AG09309 (cell line): ENCODE measurements around the gene L1CAM.

Experiments used
- DNase-seq: peaks from one replicate; pipeline ENCODE4 v3.0.0-alpha.2; 2010; ENCODE audit warnings: low read depth
- H3K4me3 ChIP-seq: 2 replicates; pipeline ENCODE4 v1.5.1; 2011; ENCODE audit warnings: mild to moderate bottlenecking, low read depth, low read length, moderate library complexity; ENCODE audit not compliant: control insufficient read depth
- TF ChIP-seq, protein P1 (sequence below): IDR thresholded peaks from 2 replicates; pipeline ENCODE4 v1.5.1; 2011; ENCODE audit warnings: mild to moderate bottlenecking, low read depth, low read length, inconsistent platforms; ENCODE audit not compliant: insufficient read depth, control insufficient read depth; ENCODE audit errors: missing control alignments

The L1CAM gene

DNA sequence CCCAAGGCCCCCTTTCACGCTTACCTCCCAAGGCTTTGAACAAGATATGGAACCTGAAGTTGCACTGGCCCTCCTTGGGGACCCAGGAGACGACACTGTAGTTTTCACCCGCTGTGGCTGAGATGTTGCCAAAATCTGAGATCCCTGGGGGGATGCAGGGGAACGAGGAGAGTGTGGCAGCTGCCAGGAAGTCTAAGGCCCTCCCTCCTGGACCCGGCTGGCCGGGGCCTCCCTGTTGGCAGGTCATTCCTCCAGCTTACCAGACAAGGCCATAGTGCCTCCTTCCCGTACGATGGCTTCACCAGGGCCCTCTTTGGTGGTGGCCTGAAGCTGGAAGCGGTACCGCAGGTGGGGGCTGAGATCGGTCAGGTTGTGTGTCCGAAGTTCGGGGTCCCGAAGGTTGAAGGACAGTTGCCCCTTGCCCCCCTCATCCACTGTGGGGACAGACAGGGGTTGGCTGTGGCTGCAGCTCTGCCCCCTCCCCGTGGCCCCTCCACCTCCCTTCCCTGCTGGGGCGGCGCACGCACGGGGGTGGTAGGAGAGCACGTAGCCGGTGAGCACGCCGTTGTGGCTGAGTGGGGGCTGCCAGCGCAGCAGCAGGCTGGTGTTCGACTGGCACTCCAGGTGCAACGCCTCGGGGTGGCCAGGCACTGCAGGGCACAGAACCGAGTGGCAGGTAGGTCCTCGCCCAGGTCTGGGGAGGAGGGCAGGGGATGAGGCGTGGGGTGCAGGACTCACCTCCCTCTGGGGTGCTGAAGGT lies 21.2 kb downstream of the L1CAM start:
- TF ChIP-seq, protein P1, sequence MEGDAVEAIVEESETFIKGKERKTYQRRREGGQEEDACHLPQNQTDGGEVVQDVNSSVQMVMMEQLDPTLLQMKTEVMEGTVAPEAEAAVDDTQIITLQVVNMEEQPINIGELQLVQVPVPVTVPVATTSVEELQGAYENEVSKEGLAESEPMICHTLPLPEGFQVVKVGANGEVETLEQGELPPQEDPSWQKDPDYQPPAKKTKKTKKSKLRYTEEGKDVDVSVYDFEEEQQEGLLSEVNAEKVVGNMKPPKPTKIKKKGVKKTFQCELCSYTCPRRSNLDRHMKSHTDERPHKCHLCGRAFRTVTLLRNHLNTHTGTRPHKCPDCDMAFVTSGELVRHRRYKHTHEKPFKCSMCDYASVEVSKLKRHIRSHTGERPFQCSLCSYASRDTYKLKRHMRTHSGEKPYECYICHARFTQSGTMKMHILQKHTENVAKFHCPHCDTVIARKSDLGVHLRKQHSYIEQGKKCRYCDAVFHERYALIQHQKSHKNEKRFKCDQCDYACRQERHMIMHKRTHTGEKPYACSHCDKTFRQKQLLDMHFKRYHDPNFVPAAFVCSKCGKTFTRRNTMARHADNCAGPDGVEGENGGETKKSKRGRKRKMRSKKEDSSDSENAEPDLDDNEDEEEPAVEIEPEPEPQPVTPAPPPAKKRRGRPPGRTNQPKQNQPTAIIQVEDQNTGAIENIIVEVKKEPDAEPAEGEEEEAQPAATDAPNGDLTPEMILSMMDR: no peak
- no peak for DNase-seq
- no peak overlapping the region for H3K4me3 ChIP-seq

DNA sequence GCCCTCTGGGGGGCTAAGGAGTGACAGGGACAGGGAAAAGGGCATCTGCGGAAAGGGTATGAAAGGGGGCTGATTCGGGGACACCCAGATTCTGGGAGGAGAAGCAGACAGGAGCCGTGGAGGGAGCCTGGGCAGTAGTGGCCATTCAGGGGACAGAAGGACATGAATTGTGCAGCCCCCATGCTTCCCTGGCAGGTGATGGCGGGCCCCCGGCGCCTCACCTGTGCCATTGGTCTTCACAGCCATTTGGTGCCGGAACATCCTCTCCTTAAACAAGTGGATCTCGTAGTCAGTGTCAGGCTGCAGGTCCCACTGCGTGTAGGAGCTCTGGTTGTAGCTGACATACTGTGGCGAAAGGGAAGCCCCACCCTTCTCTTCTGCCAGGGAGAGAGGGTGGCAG lies 21.9 kb downstream of the L1CAM start:
- TF ChIP-seq, protein P1: no peak
- no peak overlapping the region for H3K4me3 ChIP-seq
- no peak for DNase-seq

DNA sequence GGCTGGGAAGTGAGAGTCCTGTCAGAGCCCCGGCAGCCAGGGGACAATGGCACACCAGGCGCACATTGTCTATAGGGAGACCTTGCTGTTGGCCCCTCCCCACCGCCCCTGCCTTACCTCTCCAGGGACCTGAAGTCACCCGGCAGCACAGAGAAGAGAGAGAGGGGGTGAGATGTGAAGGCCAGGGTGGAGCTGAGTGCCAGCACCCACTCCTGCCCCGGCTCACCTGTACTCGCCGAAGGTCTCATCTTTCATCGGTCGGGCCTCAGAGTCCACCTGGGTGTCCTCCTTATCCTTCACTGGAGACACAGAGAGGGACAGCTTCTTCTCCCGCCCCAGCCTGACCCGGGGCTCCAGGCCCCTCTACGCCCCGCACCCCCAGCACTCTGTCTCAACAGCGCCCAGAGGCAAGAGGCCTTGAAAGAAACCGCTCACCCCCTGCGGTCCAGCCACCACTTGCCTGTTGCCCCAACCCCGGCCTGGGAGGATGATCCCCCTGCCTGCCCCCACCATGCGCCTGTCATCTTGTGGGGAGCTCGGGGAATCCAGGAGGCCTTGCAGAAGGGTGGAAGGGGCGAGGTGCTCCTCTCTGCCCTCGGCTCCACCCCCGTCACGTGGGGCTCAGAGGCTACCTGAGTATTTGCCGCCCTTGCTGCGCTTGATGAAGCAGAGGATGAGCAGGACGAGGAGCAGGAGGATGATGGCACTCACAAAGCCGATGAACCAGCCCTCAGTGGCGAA lies 22.6 kb downstream of the L1CAM start:
- TF ChIP-seq, protein P1: no peak
- DNase-seq: no peak
- H3K4me3 ChIP-seq: no peak overlapping the region

DNA sequence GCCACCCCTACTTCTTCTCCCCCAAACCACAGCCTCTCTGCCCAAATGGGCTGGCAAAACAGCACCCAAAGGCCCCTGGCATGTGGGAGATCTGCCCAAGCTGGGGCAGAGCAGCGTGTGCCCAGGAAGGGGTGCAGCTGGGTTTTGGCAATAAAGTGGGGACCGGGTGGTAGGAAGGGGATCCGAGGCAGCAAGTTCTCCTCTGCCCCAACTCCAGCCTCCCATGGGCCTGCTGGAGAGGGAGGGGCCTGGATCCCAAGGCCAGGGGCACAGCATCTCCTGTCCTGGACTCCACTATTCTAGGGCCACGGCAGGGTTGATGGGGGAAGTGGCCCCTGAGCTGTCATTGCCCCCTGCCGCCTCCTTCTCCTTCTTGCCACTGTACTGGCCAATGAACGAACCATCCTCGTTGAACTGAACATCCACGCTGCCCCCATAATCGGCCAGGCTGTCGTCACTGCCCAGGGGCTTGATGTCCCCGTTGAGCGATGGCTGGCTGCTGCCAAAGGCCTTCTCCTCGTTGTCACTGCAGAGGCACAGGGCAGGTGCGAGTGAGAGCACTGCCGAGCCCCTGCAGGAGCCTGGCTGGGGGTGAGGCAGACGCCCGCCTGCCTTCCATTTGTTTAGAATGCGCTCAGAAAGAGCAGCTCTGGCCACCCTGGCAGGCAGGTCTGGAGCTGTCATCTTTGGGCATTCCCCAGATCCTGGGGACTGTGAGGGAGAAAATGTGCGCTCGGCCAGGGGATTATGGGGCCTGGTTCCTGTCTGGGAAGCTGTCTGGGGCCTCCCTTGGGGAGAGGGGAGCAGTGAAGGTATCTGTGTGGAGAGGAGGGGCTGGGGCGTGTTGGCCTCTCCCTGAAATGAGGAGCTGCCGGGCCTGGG lies 23.4 kb downstream of the L1CAM start:
- no peak overlapping the region for H3K4me3 ChIP-seq
- TF ChIP-seq, protein P1: no peak
- DNase-seq: no peak

DNA sequence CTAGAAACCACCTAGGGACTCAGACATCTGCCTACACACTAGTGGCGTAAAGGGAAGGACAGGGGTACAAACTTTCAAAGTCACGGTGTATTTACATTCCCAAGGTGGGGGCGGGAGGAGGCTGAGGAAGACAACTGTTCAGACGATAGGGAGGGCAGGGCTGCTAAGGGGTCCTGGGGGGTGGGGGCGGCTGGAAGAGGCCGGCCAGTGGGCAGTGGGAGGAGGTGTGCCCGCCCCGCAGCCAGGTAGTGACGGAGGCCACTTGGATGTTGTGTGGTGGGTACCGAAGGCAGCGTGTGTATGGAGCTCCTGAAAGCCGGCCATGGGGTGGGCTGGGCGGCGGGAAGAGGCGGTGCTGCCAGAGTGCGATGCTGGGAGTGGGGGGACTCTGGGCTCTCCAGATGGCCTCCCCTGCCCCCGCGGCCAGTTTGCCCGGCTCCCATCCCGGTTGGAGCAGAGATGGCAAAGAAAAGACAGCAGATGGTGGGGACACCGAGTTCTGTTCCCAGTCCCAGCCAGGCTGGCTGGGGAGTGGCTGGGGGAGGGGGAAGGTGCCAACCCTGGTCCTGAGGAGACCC lies 24.2 kb downstream of the L1CAM start:
- no peak overlapping the region for H3K4me3 ChIP-seq
- TF ChIP-seq, protein P1: no peak
- DNase-seq: no peak

DNA sequence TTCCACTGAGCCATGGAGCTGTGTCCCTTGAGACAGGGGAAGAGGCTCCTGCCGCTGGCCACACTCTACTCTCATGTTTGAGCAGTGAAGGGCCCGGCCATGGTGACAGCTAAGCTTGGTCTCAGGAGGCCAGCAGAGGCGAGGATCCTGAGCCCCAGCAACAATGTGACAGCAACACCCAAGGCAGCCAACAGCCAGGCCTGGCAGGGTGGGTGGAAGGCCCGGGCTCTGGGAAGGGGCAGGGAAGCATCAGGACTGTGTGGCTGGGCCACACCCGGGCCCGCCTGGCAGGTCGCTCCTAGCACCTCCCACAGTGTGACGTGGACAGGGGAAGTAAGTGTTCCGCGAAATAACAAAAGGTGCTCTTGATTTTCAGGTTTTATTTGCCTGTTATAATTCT lies 24.8 kb downstream of the L1CAM start:
- TF ChIP-seq, protein P1: no peak
- H3K4me3 ChIP-seq: no peak overlapping the region
- no peak for DNase-seq
